ENCODE results near the gene PSMG3.

Gene PSMG3

GRCh38 chr7:1561036-1561940, 8.5 kb downstream of the PSMG3 start:
- Histone ChIP-seq H3K4me3 (ENCODE audit: low read depth in 1 of 2, low read length in 2 of 2) (no peak overlapping the region), H3K36me3 (ENCODE audit: insufficient read depth, low read length) (no peaks in the 10 kb centered on the region), H3K9ac (ENCODE audit: low read length) (no peak overlapping the region), H3K9me3 (ENCODE audit: low read length) (no peaks in the 10 kb centered on the region), H3K27ac (ENCODE audit: low read depth, low read length) (no peak overlapping the region), H3K27me3 (ENCODE audit: control insufficient read depth in 1 of 2, insufficient read depth in 2 of 2, low read length in 2 of 2) (peaks cover 0 to 14% of the 10 kb centered on the region in 2 donors), H3K4me1 (ENCODE audit: insufficient read depth, low read length) (no peaks in the 10 kb centered on the region)

- Histone ChIP-seq H3K27ac (ENCODE audit: low read depth, low read length) (no peak overlapping the region), H3K4me1 (ENCODE audit: insufficient read depth, low read length) (no peaks in the 10 kb centered on the region)
Observed at GRCh38 chr7:1560620-1561031, 9.2 kb downstream of the PSMG3 start.

GRCh38 chr7:1559626-1560590, 9.9 kb downstream of the PSMG3 start:
- Histone ChIP-seq H3K9ac (ENCODE audit: low read length) (no peak overlapping the region), H3K4me3 (ENCODE audit: low read depth in 1 of 2, low read length in 2 of 2) (no peak overlapping the region), H3K4me1 (ENCODE audit: insufficient read depth, low read length) (no peaks in the 10 kb centered on the region), H3K27ac (ENCODE audit: low read depth, low read length) (no peak overlapping the region), H3K9me3 (ENCODE audit: low read length) (no peaks in the 10 kb centered on the region), H3K36me3 (ENCODE audit: insufficient read depth, low read length) (no peaks in the 10 kb centered on the region), H3K27me3 (ENCODE audit: control insufficient read depth in 1 of 2, insufficient read depth in 2 of 2, low read length in 2 of 2) (peaks cover 0 to 25% of the 10 kb centered on the region in 2 donors)

More at GRCh38 chr7:1560620-1561031, 9.2 kb downstream of the PSMG3 start:
- H3K4me3 ChIP-seq (ENCODE audit: low read depth in 1 of 2, low read length in 2 of 2) = no peak overlapping the region
- no peaks in the 10 kb centered on the region for H3K36me3 ChIP-seq (ENCODE audit: insufficient read depth, low read length)
- no peak overlapping the region for H3K9ac ChIP-seq (ENCODE audit: low read length)
- no peaks in the 10 kb centered on the region for H3K9me3 ChIP-seq (ENCODE audit: low read length)
- H3K27me3 ChIP-seq (ENCODE audit: control insufficient read depth in 1 of 2, insufficient read depth in 2 of 2, low read length in 2 of 2) = peaks cover 0 to 21% of the 10 kb centered on the region in 2 donors

- peaks cover 0 to 25% of the 10 kb centered on the region in 2 donors for H3K27me3 ChIP-seq (ENCODE audit: control insufficient read depth in 1 of 2, insufficient read depth in 2 of 2, low read length in 2 of 2)
- no peaks in the 10 kb centered on the region for H3K36me3 ChIP-seq (ENCODE audit: insufficient read depth, low read length)
- no peak overlapping the region for H3K4me3 ChIP-seq (ENCODE audit: low read depth in 1 of 2, low read length in 2 of 2)
- H3K9me3 ChIP-seq (ENCODE audit: low read length) = no peaks in the 10 kb centered on the region
- H3K4me1 ChIP-seq (ENCODE audit: insufficient read depth, low read length) = no peaks in the 10 kb centered on the region
- H3K9ac ChIP-seq (ENCODE audit: low read length) = no peak overlapping the region
- no peak overlapping the region for H3K27ac ChIP-seq (ENCODE audit: low read depth, low read length)
Observed at GRCh38 chr7:1558841-1559625, 10.8 kb downstream of the PSMG3 start.

GRCh38 chr7:1558181-1558811, 11.5 kb downstream of the PSMG3 start:
- Histone ChIP-seq H3K9ac (ENCODE audit: low read length) (no peak overlapping the region), H3K4me1 (ENCODE audit: insufficient read depth, low read length) (no peaks in the 10 kb centered on the region), H3K27me3 (ENCODE audit: control insufficient read depth in 1 of 2, insufficient read depth in 2 of 2, low read length in 2 of 2) (peaks cover 0 to 25% of the 10 kb centered on the region in 2 donors), H3K27ac (ENCODE audit: low read depth, low read length) (no peak overlapping the region), H3K4me3 (ENCODE audit: low read depth in 1 of 2, low read length in 2 of 2) (no peak overlapping the region), H3K9me3 (ENCODE audit: low read length) (no peaks in the 10 kb centered on the region), H3K36me3 (ENCODE audit: insufficient read depth, low read length) (no peaks in the 10 kb centered on the region)

GRCh38 chr7:1557771-1558170, 12.1 kb downstream of the PSMG3 start:
- H3K9ac ChIP-seq (ENCODE audit: low read length) = no peak overlapping the region
- H3K27ac ChIP-seq (ENCODE audit: low read depth, low read length) = no peak overlapping the region
- no peak overlapping the region for H3K4me3 ChIP-seq (ENCODE audit: low read depth in 1 of 2, low read length in 2 of 2)

GRCh38 chr7:1557006-1557405, 12.8 kb downstream of the PSMG3 start:
- Histone ChIP-seq H3K36me3 (ENCODE audit: insufficient read depth, low read length) (no peaks in the 10 kb centered on the region), H3K4me1 (ENCODE audit: insufficient read depth, low read length) (no peaks in the 10 kb centered on the region), H3K27me3 (ENCODE audit: control insufficient read depth in 1 of 2, insufficient read depth in 2 of 2, low read length in 2 of 2) (peaks cover 0 to 25% of the 10 kb centered on the region in 2 donors), H3K9me3 (ENCODE audit: low read length) (no peaks in the 10 kb centered on the region), H3K27ac (ENCODE audit: low read depth, low read length) (no peak overlapping the region), H3K4me3 (ENCODE audit: low read depth in 1 of 2, low read length in 2 of 2) (no peak overlapping the region), H3K9ac (ENCODE audit: low read length) (no peak overlapping the region)

More at GRCh38 chr7:1557771-1558170, 12.1 kb downstream of the PSMG3 start:
- H3K4me1 ChIP-seq (ENCODE audit: insufficient read depth, low read length) = no peaks in the 10 kb centered on the region
- no peaks in the 10 kb centered on the region for H3K9me3 ChIP-seq (ENCODE audit: low read length)
- H3K36me3 ChIP-seq (ENCODE audit: insufficient read depth, low read length) = no peaks in the 10 kb centered on the region
- peaks cover 0 to 25% of the 10 kb centered on the region in 2 donors for H3K27me3 ChIP-seq (ENCODE audit: control insufficient read depth in 1 of 2, insufficient read depth in 2 of 2, low read length in 2 of 2)

GRCh38 chr7:1555813-1556543, 13.9 kb downstream of the PSMG3 start, which contains the start of gene TMEM184A:
TMEM184A (minus strand) TSS chr7:1556205; CDS start chr7:1555484, 721 bp downstream.
- H3K4me3 ChIP-seq (ENCODE audit: low read depth in 1 of 2, low read length in 2 of 2) = no peak within 1 kb of the TSS
- no peaks in the 10 kb centered on the region for H3K4me1 ChIP-seq (ENCODE audit: insufficient read depth, low read length)
- peaks cover 0 to 25% of the 10 kb centered on the region in 2 donors for H3K27me3 ChIP-seq (ENCODE audit: control insufficient read depth in 1 of 2, insufficient read depth in 2 of 2, low read length in 2 of 2)
- no peak within 1 kb of the TSS for H3K27ac ChIP-seq (ENCODE audit: low read depth, low read length)
- H3K9ac ChIP-seq (ENCODE audit: low read length) = no peak within 1 kb of the TSS
- H3K36me3 ChIP-seq (ENCODE audit: insufficient read depth, low read length) = no peaks in the 10 kb centered on the region
- no peaks in the 10 kb centered on the region for H3K9me3 ChIP-seq (ENCODE audit: low read length)

GRCh38 chr7:1555046-1555812, 14.6 kb downstream of the PSMG3 start:
- Histone ChIP-seq H3K4me1 (ENCODE audit: insufficient read depth, low read length) (no peaks in the 10 kb centered on the region), H3K27ac (ENCODE audit: low read depth, low read length) (no peak overlapping the region)

More at GRCh38 chr7:1555046-1555812, 14.6 kb downstream of the PSMG3 start:
- Histone ChIP-seq H3K9me3 (ENCODE audit: low read length) (no peaks in the 10 kb centered on the region), H3K4me3 (ENCODE audit: low read depth in 1 of 2, low read length in 2 of 2) (no peak overlapping the region), H3K36me3 (ENCODE audit: insufficient read depth, low read length) (no peaks in the 10 kb centered on the region), H3K27me3 (ENCODE audit: control insufficient read depth in 1 of 2, insufficient read depth in 2 of 2, low read length in 2 of 2) (peaks cover 0 to 25% of the 10 kb centered on the region in 2 donors), H3K9ac (ENCODE audit: low read length) (no peak overlapping the region)

All from muscle layer of colon (tissue), 2 donors.